H1 (cell line): Measurements from ENCODE around the gene HDAC7. TPM values are rescaled to one million over a fixed set of nuclear protein-coding genes. Genes with fewer than 3 reads are reported as not detected.

Source experiments
- CTCF ChIA-PET: fragments of 300-600 bp; sonication (Branson Sonifier 250); formaldehyde crosslinking; loops from one replicate; lab custom pipeline; 2021; ENCODE audit not compliant: partially characterized antibody; lab: Charles Lee
- POLR2A ChIA-PET: fragments of 300-600 bp; sonication (Branson Sonifier 250); formaldehyde crosslinking; loops from one replicate; lab custom pipeline; 2021; ENCODE audit warnings: inconsistent platforms; ENCODE audit not compliant: partially characterized antibody; lab: Charles Lee
- DNase-seq, 2 experiments: peaks; one replicate each; pipeline versions ENCODE4 v3.0.0 to v3.0.0-alpha.2; 2010 to 2022; ENCODE audit warnings: low spot score in 2 of 2, low read depth in 1 of 2, mixed read lengths in 1 of 2
- FAIRE-seq: peaks from 2 replicates; lab custom pipeline; 2011; peaks lifted over from hg19 to GRCh38; lab: Jason Lieb, UNC
- H2AFZ ChIP-seq: 2 replicates; pipeline ENCODE4 v1.8.1; 2012; ENCODE audit warnings: low read length, inconsistent platforms
- H2AK5ac ChIP-seq: 2 replicates; pipeline ENCODE4 v1.6.1; 2013; ENCODE audit warnings: low read depth, low read length
- H2BK120ac ChIP-seq: replicated peaks from 2 replicates; pipeline ENCODE3; 2013; ENCODE audit warnings: low read depth, low read length, inconsistent platforms
- H2BK12ac ChIP-seq: 2 replicates; pipeline ENCODE4 v1.6.1; 2013; ENCODE audit warnings: low read depth, low read length
- H2BK15ac ChIP-seq: 2 replicates; pipeline ENCODE4 v1.6.1; 2013; ENCODE audit warnings: low read length
- H2BK20ac ChIP-seq: 2 replicates; pipeline ENCODE4 v1.6.1; 2013; ENCODE audit warnings: low read length
- H2BK5ac ChIP-seq: 2 replicates; pipeline ENCODE4 v1.6.1; 2013; ENCODE audit warnings: low read depth, low read length
- H3K14ac ChIP-seq: 2 replicates; pipeline ENCODE4 v1.6.1; 2013; ENCODE audit warnings: inconsistent platforms; ENCODE audit not compliant: insufficient read length
- H3K18ac ChIP-seq: 2 replicates; pipeline ENCODE4 v1.6.1; 2013; ENCODE audit warnings: low read length; ENCODE audit errors: extremely low read depth
- H3K23ac ChIP-seq: 2 replicates; pipeline ENCODE4 v1.6.1; 2013; ENCODE audit warnings: inconsistent platforms; ENCODE audit not compliant: insufficient read length
- H3K23me2 ChIP-seq: 2 replicates; pipeline ENCODE4 v1.6.1; 2013; ENCODE audit warnings: low read depth, low read length
- H3K27ac ChIP-seq: 2 replicates; pipeline ENCODE4 v1.6.1; 2011; ENCODE audit warnings: low read depth, low read length, inconsistent platforms
- H3K27me3 ChIP-seq, 4 experiments: replicated peaks in 1 of 4; 1 replicate in 1 of 4; 2 replicates in 3 of 4; pipeline versions ENCODE4 v1.6.1 to v1.8.1; 2011 to 2013; ENCODE audit warnings: low read length in 3 of 4, mild to moderate bottlenecking in 3 of 4, inconsistent platforms in 2 of 4, mixed read lengths in 2 of 4, moderate library complexity in 1 of 4; ENCODE audit not compliant: control insufficient read depth in 3 of 4, insufficient read depth in 3 of 4; ENCODE audit errors: extremely low read depth in 1 of 4
- H3K36me3 ChIP-seq, 4 experiments: 2 replicates each; pipeline versions ENCODE4 v1.6.1 to v1.8.1; 2011 to 2013; ENCODE audit warnings: mild to moderate bottlenecking in 4 of 4, low read length in 3 of 4, moderate library complexity in 2 of 4, control low read depth in 1 of 4, inconsistent platforms in 1 of 4; ENCODE audit not compliant: insufficient read depth in 4 of 4, control insufficient read depth in 2 of 4
- H3K4ac ChIP-seq: replicated peaks from 2 replicates; pipeline ENCODE3; 2013; ENCODE audit warnings: low read length, low read depth, mixed read lengths, inconsistent platforms; ENCODE audit not compliant: insufficient read length
- H3K4me1 ChIP-seq, 4 experiments: replicated peaks in 1 of 4; 1 replicate in 1 of 4; 2 replicates in 3 of 4; pipeline versions ENCODE4 v1.6.1 to v1.8.1; 2011 to 2013; ENCODE audit warnings: low read length in 3 of 4, inconsistent platforms in 2 of 4, mixed read lengths in 1 of 4; ENCODE audit not compliant: insufficient read depth in 4 of 4, control insufficient read depth in 3 of 4
- H3K4me2 ChIP-seq, 2 experiments: 2 replicates each; pipeline versions ENCODE4 v1.6.1 to v1.8.1; 2011 to 2013; ENCODE audit warnings: low read depth in 2 of 2, low read length in 2 of 2, control low read depth in 1 of 2, inconsistent platforms in 1 of 2, mild to moderate bottlenecking in 1 of 2; ENCODE audit not compliant: insufficient read depth in 1 of 2
- H3K4me3 ChIP-seq, 4 experiments: fragments of 200-600, 300-600 bp in 1 of 4; sonication (generic), shearing (Covaris generic), sonication (Bioruptor Twin) in 1 of 4; 2 replicates each; pipeline versions ENCODE4 v1.5.1 to v1.8.1; 2011 to 2016; ENCODE audit warnings: low read length in 4 of 4, low read depth in 3 of 4, control low read depth in 2 of 4, inconsistent platforms in 2 of 4, mild to moderate bottlenecking in 2 of 4, mixed read lengths in 1 of 4, moderate library complexity in 1 of 4; ENCODE audit not compliant: insufficient read depth in 2 of 4; ENCODE audit errors: extremely low read depth in 1 of 4
- H3K56ac ChIP-seq: replicated peaks from 2 replicates; pipeline ENCODE3; 2013; ENCODE audit warnings: low read depth, mild to moderate bottlenecking, mixed read lengths, low read length, inconsistent platforms; ENCODE audit not compliant: insufficient read length
- H3K79me1 ChIP-seq: 2 replicates; pipeline ENCODE4 v1.6.1; 2013; ENCODE audit warnings: low read depth, low read length, control low read depth
- H3K79me2 ChIP-seq, 2 experiments: 2 replicates each; pipeline versions ENCODE4 v1.6.1 to v1.8.1; 2012 to 2013; ENCODE audit warnings: low read length in 2 of 2, mild to moderate bottlenecking in 2 of 2, inconsistent platforms in 1 of 2; ENCODE audit not compliant: insufficient read depth in 2 of 2, control insufficient read depth in 1 of 2
- H3K9ac ChIP-seq, 4 experiments: replicated peaks in 1 of 4; 1 replicate in 1 of 4; 2 replicates in 3 of 4; pipeline versions ENCODE4 v1.6.1 to v1.8.1; 2011 to 2013; ENCODE audit warnings: low read depth in 3 of 4, low read length in 3 of 4, control low read depth in 2 of 4, mild to moderate bottlenecking in 2 of 4, moderate library complexity in 2 of 4, inconsistent platforms in 1 of 4; ENCODE audit errors: extremely low read depth in 1 of 4
- H3K9me3 ChIP-seq, 2 experiments: 2 replicates each; pipeline versions ENCODE4 v1.6.1 to v1.8.1; 2012 to 2013; ENCODE audit warnings: mild to moderate bottlenecking in 2 of 2, moderate library complexity in 2 of 2, control low read depth in 1 of 2, inconsistent platforms in 1 of 2, low read depth in 1 of 2, low read length in 1 of 2, mixed read lengths in 1 of 2; ENCODE audit not compliant: insufficient read depth in 2 of 2
- H4K20me1 ChIP-seq, 2 experiments: replicated peaks in 1 of 2; 2 replicates each; pipeline versions ENCODE3 to v1.8.1; 2011 to 2013; ENCODE audit warnings: inconsistent platforms in 2 of 2, low read length in 2 of 2, mild to moderate bottlenecking in 1 of 2; ENCODE audit not compliant: insufficient read depth in 2 of 2, control insufficient read depth in 1 of 2
- H4K5ac ChIP-seq: 2 replicates; pipeline ENCODE4 v1.6.1; 2013; ENCODE audit warnings: low read length, low read depth, mixed read lengths, inconsistent platforms; ENCODE audit not compliant: insufficient read length
- H4K8ac ChIP-seq: 2 replicates; pipeline ENCODE4 v1.8.0; 2013; ENCODE audit warnings: mild to moderate bottlenecking, moderate library complexity, low read length, inconsistent platforms; ENCODE audit not compliant: insufficient read depth; ENCODE audit errors: extremely low read depth
- H4K91ac ChIP-seq: replicated peaks from 2 replicates; pipeline ENCODE3; 2013; ENCODE audit warnings: low read length, mixed read lengths, inconsistent platforms; ENCODE audit not compliant: insufficient read length
- BRCA1 ChIP-seq: IDR thresholded peaks from 2 replicates; pipeline ENCODE4 v1.6.1; 2012; ENCODE audit warnings: low read depth, low read length, improper control_type of control experiment
- CEBPB ChIP-seq: IDR thresholded peaks from 2 replicates; pipeline ENCODE4 v1.6.1; 2012; ENCODE audit warnings: low read depth, low read length
- CHD1 ChIP-seq: IDR thresholded peaks from 2 replicates; pipeline ENCODE4 v1.6.1; 2012; ENCODE audit warnings: low read depth, low read length, improper control_type of control experiment
- EP300 ChIP-seq, 2 experiments: IDR thresholded peaks; 1 replicate in 1 of 2; 2 replicates in 1 of 2; pipeline ENCODE4 v1.6.1; 2011 to 2012; ENCODE audit warnings: low read depth in 2 of 2, low read length in 2 of 2, mild to moderate bottlenecking in 2 of 2, borderline replicate concordance in 1 of 2, inconsistent platforms in 1 of 2, moderate library complexity in 1 of 2
- HDAC2 ChIP-seq, 2 experiments: fragments of 300-600 bp in 1 of 2; sonication (generic) in 1 of 2; IDR thresholded peaks; 2 replicates each; pipeline ENCODE4 v1.6.1; 2011 to 2012; ENCODE audit warnings: low read depth in 2 of 2, low read length in 2 of 2, mild to moderate bottlenecking in 2 of 2, moderate library complexity in 2 of 2, borderline replicate concordance in 1 of 2, inconsistent platforms in 1 of 2
- KDM1A ChIP-seq: fragments of 200-600, 300-600 bp; sonication (generic); IDR thresholded peaks from 2 replicates; pipeline ENCODE4 v1.7.1; 2016; ENCODE audit warnings: mild to moderate bottlenecking, low read length, borderline replicate concordance
- KDM4A ChIP-seq: IDR thresholded peaks from one replicate; pipeline ENCODE4 v1.7.1; 2012; ENCODE audit warnings: low read depth, mild to moderate bottlenecking, moderate library complexity, low read length, inconsistent platforms; ENCODE audit not compliant: severe bottlenecking
- RXRA ChIP-seq: IDR thresholded peaks from 2 replicates; pipeline ENCODE4 v1.6.1; 2011; ENCODE audit warnings: low read depth, mild to moderate bottlenecking, low read length, moderate library complexity; ENCODE audit not compliant: insufficient read depth
- SIRT6 ChIP-seq: IDR thresholded peaks from one replicate; pipeline ENCODE4 v1.7.1; 2012; ENCODE audit warnings: low read length, inconsistent platforms
- SIX5 ChIP-seq: IDR thresholded peaks from 2 replicates; pipeline ENCODE4 v1.6.1; 2011; ENCODE audit warnings: mild to moderate bottlenecking, low read depth, low read length
- TEAD4 ChIP-seq: IDR thresholded peaks from 2 replicates; pipeline ENCODE4 v1.6.1; 2012; ENCODE audit warnings: low read depth, low read length, inconsistent platforms, mixed read lengths
- WGBS, 2 experiments: shearing (Covaris generic) in 1 of 2; methylation state at CpG; one replicate each; pipeline versions ENCODE4 v1.1.6 to v1.1.7; 2013 to 2015; ENCODE audit warnings: low lambda C conversion rate in 2 of 2, mixed read lengths in 2 of 2, inconsistent platforms in 1 of 2, low coverage in 1 of 2, missing lambda C conversion rate in 1 of 2; ENCODE audit not compliant: insufficient replicate concordance in 2 of 2, insufficient coverage in 1 of 2, insufficient read length in 1 of 2; ENCODE audit errors: extremely low coverage in 1 of 2, missing lambda C conversion rate in 1 of 2; 5-methylcytosine and 5-hydroxymethylcytosine counted together
- polyA plus RNA-seq, 7 experiments: library from polyadenylated mRNA; depleted of rRNA in 3 of 7; stranded (reverse) in 5 of 7; unstranded in 2 of 7; fragments of >200 nt in 5 of 7; fragments of 200-250 nt in 2 of 7; gene quantifications; 1 replicate in 5 of 7; 2 replicates in 1 of 7; 4 replicates in 1 of 7; pipeline versions ENCODE4 v1.2.1 to v1.2.3, GENCODE V29; 2011 to 2013; ENCODE audit warnings: missing spikeins in 2 of 7, mixed read lengths in 2 of 7
- total RNA-seq: library from RNA; stranded (reverse); fragmentation: NEBNext Ultra II Directional; extraction: Animal tissue kit (Norgen Biotek cat#: 25700); gene quantifications from 2 replicates; pipeline ENCODE4 v1.2.1, GENCODE V29; 2021
- TF ChIP-seq, protein P1 (sequence below): IDR thresholded peaks from 2 replicates; pipeline ENCODE4 v1.6.1; 2011; ENCODE audit warnings: low read length, improper control_type of control experiment
- TF ChIP-seq, protein P2 (sequence below): IDR thresholded peaks from 2 replicates; pipeline ENCODE4 v1.6.1; 2012; ENCODE audit warnings: inconsistent platforms

The HDAC7 gene
- total and polyA plus RNA-seq, 2 of the 8 experiments (the other 6 are each of a cell fraction or from before 2014, with no cell fraction given), result 25.5 to 84.9 TPM

DNA sequence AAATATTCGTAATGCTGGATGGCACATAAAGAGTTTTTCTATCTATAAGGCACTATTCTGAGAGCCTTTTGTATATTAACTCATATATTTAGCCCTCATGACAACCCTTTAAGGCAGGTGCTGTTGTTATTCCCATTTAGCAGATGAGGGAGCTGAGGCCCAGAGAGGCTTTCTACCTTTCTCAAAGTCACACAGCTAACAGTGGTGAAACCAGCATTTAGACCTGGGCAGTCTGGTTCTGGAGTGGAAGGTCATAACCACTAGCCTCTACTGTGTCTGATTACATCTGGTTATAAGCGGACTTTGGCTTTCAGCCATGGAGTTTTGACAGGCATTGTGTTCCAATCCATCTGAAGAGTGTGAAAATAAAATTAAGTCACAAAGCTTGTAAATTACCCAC, 41.2 kb upstream of the HDAC7 start:
- Histone ChIP-seq H4K5ac (no peak overlapping the region), H3K9me3 (no peaks in the 10 kb centered on the region), H3K36me3 (no peaks in the 10 kb centered on the region), H3K4me3 (no peak overlapping the region), H2BK5ac (no peak overlapping the region), H3K23me2 (no peaks in the 10 kb centered on the region), H3K4ac (no peak overlapping the region), H3K27me3 (no peaks in the 10 kb centered on the region), H3K23ac (no peak overlapping the region), H2AFZ (no peak overlapping the region), H2BK12ac (no peak overlapping the region), H3K4me2 (no peak overlapping the region), H4K91ac (no peak overlapping the region), H3K56ac (no peak overlapping the region), H2BK20ac (no peak overlapping the region), H3K18ac (no peak overlapping the region), H4K8ac (no peak overlapping the region), H3K9ac (no peak overlapping the region), H2BK15ac (no peak overlapping the region), H3K4me1 (no peaks in the 10 kb centered on the region), H3K79me2 (no peaks in the 10 kb centered on the region), H3K27ac (no peak overlapping the region), H3K14ac (no peak overlapping the region), H3K79me1 (no peaks in the 10 kb centered on the region), H2BK120ac (no peak overlapping the region), H2AK5ac (no peak overlapping the region), H4K20me1 (no peaks in the 10 kb centered on the region)
- FAIRE-seq, result no peak
- WGBS, 2 experiments, result 94% methylated on average over 2 of the region's 2 CpGs; no CpG with 5 or more reads in 1 of the 2 experiments
- no peak for DNase-seq
- POLR2A ChIA-PET, result interaction anchor here (1.6 kb wide), 1 partner anchor 16 kb away, joined by 3 read pairs; no protein-coding TSS in a partner anchor
- CTCF ChIA-PET, result interaction anchor here (0.6 to 3.2 kb wide), 6 partner anchors 10 to 840 kb away, joined by 3 to 8 read pairs (median 4); no protein-coding TSS in a partner anchor
- TF ChIP-seq CHD1, result no peak
- no peak for TF ChIP-seq HDAC2 (IDR thresholded peaks at IDR 0.05; ENCODE audit: borderline replicate concordance in 1 of 2, low read depth in 2 of 2, low read length in 2 of 2)
- TF ChIP-seq RXRA, result no peak
- no peak for TF ChIP-seq KDM1A
- TF ChIP-seq, protein P1, sequence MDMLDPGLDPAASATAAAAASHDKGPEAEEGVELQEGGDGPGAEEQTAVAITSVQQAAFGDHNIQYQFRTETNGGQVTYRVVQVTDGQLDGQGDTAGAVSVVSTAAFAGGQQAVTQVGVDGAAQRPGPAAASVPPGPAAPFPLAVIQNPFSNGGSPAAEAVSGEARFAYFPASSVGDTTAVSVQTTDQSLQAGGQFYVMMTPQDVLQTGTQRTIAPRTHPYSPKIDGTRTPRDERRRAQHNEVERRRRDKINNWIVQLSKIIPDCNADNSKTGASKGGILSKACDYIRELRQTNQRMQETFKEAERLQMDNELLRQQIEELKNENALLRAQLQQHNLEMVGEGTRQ, result no peak
- TF ChIP-seq, protein P2, sequence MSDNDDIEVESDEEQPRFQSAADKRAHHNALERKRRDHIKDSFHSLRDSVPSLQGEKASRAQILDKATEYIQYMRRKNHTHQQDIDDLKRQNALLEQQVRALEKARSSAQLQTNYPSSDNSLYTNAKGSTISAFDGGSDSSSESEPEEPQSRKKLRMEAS, result no peak
- TF ChIP-seq SIRT6, result no peak
- TF ChIP-seq EP300 (IDR thresholded peaks at IDR 0.05; ENCODE audit: borderline replicate concordance in 1 of 2, low read depth in 2 of 2, low read length in 2 of 2), result no peak
- no peak for TF ChIP-seq TEAD4
- no peak for TF ChIP-seq KDM4A
- no peak for TF ChIP-seq BRCA1
- no peak for TF ChIP-seq SIX5
- TF ChIP-seq CEBPB, result no peak
